ENCODE results near the gene ANKRD13C.

ANKRD13C gene

GRCh38 chr1:70264839-70265238 lies 89.7 kb downstream of the ANKRD13C start:
- no peaks in the 10 kb centered on the region for H3K27me3 ChIP-seq
- H3K27ac ChIP-seq, result no peak overlapping the region
- no peak overlapping the region for H3K4me3 ChIP-seq (ENCODE audit: low read depth in 1 of 2, low read length in 1 of 2)
- H3K4me1 ChIP-seq (ENCODE audit: control insufficient read depth in 1 of 2, insufficient read depth in 1 of 2, low read depth in 1 of 2, low read length in 1 of 2), result no peaks in the 10 kb centered on the region
- no peaks in the 10 kb centered on the region for H3K36me3 ChIP-seq
- no peaks in the 10 kb centered on the region for H3K9me3 ChIP-seq
- TF ChIP-seq CTCF (IDR thresholded peaks at IDR 0.05), result no peak

- Histone ChIP-seq H3K4me3 (ENCODE audit: low read depth in 1 of 2, low read length in 1 of 2) (no peak overlapping the region), H3K9me3 (no peaks in the 10 kb centered on the region), H3K27ac (no peak overlapping the region), H3K36me3 (peaks cover 20% of the 10 kb centered on the region), H3K4me1 (ENCODE audit: control insufficient read depth in 1 of 2, insufficient read depth in 1 of 2, low read depth in 1 of 2, low read length in 1 of 2) (no peaks in the 10 kb centered on the region), H3K27me3 (no peaks in the 10 kb centered on the region)
- no peak for TF ChIP-seq CTCF (IDR thresholded peaks at IDR 0.05)
Measured at GRCh38 chr1:70256664-70257063, 97.9 kb downstream of the ANKRD13C start.

- no peak overlapping the region for H3K27ac ChIP-seq
- peaks cover 98% of the 10 kb centered on the region for H3K36me3 ChIP-seq
Measured at GRCh38 chr1:70248729-70249128, 105.8 kb downstream of the ANKRD13C start.

GRCh38 chr1:70247768-70248167 lies 106.8 kb downstream of the ANKRD13C start:
- Histone ChIP-seq H3K9me3 (no peaks in the 10 kb centered on the region), H3K36me3 (peaks cover 97% of the 10 kb centered on the region), H3K27ac (no peak overlapping the region), H3K4me1 (ENCODE audit: control insufficient read depth in 1 of 2, insufficient read depth in 1 of 2, low read depth in 1 of 2, low read length in 1 of 2) (no peaks in the 10 kb centered on the region), H3K27me3 (no peaks in the 10 kb centered on the region), H3K4me3 (ENCODE audit: low read depth in 1 of 2, low read length in 1 of 2) (no peak overlapping the region)
- TF ChIP-seq CTCF (IDR thresholded peaks at IDR 0.05), result no peak

More at GRCh38 chr1:70248729-70249128, 105.8 kb downstream of the ANKRD13C start:
- no peaks in the 10 kb centered on the region for H3K9me3 ChIP-seq
- H3K4me3 ChIP-seq (ENCODE audit: low read depth in 1 of 2, low read length in 1 of 2), result no peak overlapping the region
- TF ChIP-seq CTCF (IDR thresholded peaks at IDR 0.05), result no peak
- H3K4me1 ChIP-seq (ENCODE audit: control insufficient read depth in 1 of 2, insufficient read depth in 1 of 2, low read depth in 1 of 2, low read length in 1 of 2), result no peaks in the 10 kb centered on the region
- H3K27me3 ChIP-seq, result no peaks in the 10 kb centered on the region

GRCh38 chr1:70247122-70247521 lies 107.4 kb downstream of the ANKRD13C start:
- no peaks in the 10 kb centered on the region for H3K4me1 ChIP-seq (ENCODE audit: control insufficient read depth in 1 of 2, insufficient read depth in 1 of 2, low read depth in 1 of 2, low read length in 1 of 2)
- TF ChIP-seq CTCF (IDR thresholded peaks at IDR 0.05), result no peak
- no peaks in the 10 kb centered on the region for H3K27me3 ChIP-seq
- no peak overlapping the region for H3K27ac ChIP-seq
- peaks cover 99% of the 10 kb centered on the region for H3K36me3 ChIP-seq
- no peak overlapping the region for H3K4me3 ChIP-seq (ENCODE audit: low read depth in 1 of 2, low read length in 1 of 2)
- H3K9me3 ChIP-seq, result no peaks in the 10 kb centered on the region

GRCh38 chr1:70239940-70240339 lies 114.6 kb downstream of the ANKRD13C start:
- Histone ChIP-seq H3K9me3 (no peaks in the 10 kb centered on the region), H3K4me1 (ENCODE audit: control insufficient read depth in 1 of 2, insufficient read depth in 1 of 2, low read depth in 1 of 2, low read length in 1 of 2) (no peaks in the 10 kb centered on the region), H3K36me3 (peaks cover 96% of the 10 kb centered on the region), H3K27me3 (no peaks in the 10 kb centered on the region), H3K27ac (no peak overlapping the region), H3K4me3 (ENCODE audit: low read depth in 1 of 2, low read length in 1 of 2) (no peak overlapping the region)
- TF ChIP-seq CTCF (IDR thresholded peaks at IDR 0.05), result no peak
